A549 (cell line): ENCODE measurements around the gene FSCN2. TPM values are rescaled to one million over a fixed set of nuclear protein-coding genes. Genes with fewer than 3 reads are reported as not detected.
A peak's percentile ranks its signal among the peaks of the same experiment; 100 is the strongest.

Experiments
- ATAC-seq, 2 experiments: fragments of 200-7000 bp in 1 of 2; fragments of >200 bp in 1 of 2; cut with Nextera tagmentation in 1 of 2; cut with Tn5 transposase in 1 of 2; 3 replicates each; pipeline versions ENCODE4 v1.8.0 to v1.9.1; 2018 to 2020; ENCODE audit warnings: mild to moderate bottlenecking in 1 of 2, moderate library complexity in 1 of 2
- CTCF ChIA-PET: fragments of 300-600 bp; sonication (Branson Sonifier 250); formaldehyde crosslinking; extraction: SDS; loops from one replicate; lab custom pipeline; 2021; ENCODE audit warnings: antibody characterized with exemption, inconsistent platforms; lab: Yijun Ruan, JAX
- POLR2A ChIA-PET: fragments of 350-600 bp; formaldehyde crosslinking; extraction: SDS; loops from one replicate; lab custom pipeline; 2021; ENCODE audit warnings: antibody characterized with exemption, inconsistent platforms; lab: Yijun Ruan, JAX
- DNase-seq, 2 experiments: peaks; one replicate each; pipeline versions ENCODE4 v3.0.0 to v3.0.0-alpha.2; 2011 to 2016; ENCODE audit warnings: low read depth in 1 of 2, low spot score in 1 of 2
- FAIRE-seq: peaks from 2 replicates; lab custom pipeline; 2011; peaks lifted over from hg19 to GRCh38; lab: Jason Lieb, UNC
- H3K27ac ChIP-seq, 2 experiments: fragments of >200 bp; sonication (Bioruptor Twin); formaldehyde crosslinking; 3 replicates each; pipeline ENCODE4 v1.5.1; 2016 to 2017
- H3K4me1 ChIP-seq: fragments of >200 bp; sonication (Bioruptor Twin); formaldehyde crosslinking; 3 replicates; pipeline ENCODE4 v1.6.1; 2016
- H3K4me2 ChIP-seq: fragments of >200 bp; sonication (Bioruptor Twin); formaldehyde crosslinking; 3 replicates; pipeline ENCODE4 v1.6.1; 2016
- H3K4me3 ChIP-seq: fragments of >200 bp; sonication (Bioruptor Twin); formaldehyde crosslinking; 3 replicates; pipeline ENCODE4 v1.5.1; 2016
- H3K9me3 ChIP-seq: fragments of >200 bp; sonication (Bioruptor Twin); formaldehyde crosslinking; 3 replicates; pipeline ENCODE4 v1.6.1; 2016
- BCL3 ChIP-seq: fragments of >200 bp; sonication (Bioruptor Twin); formaldehyde crosslinking; IDR thresholded peaks from 3 replicates; pipeline ENCODE4 v1.6.1; 2016
- CBX8 ChIP-seq: fragments of 200-600 bp; sonication (generic); IDR thresholded peaks from 2 replicates; pipeline ENCODE4 v1.6.1; 2016
- E2F6 ChIP-seq: IDR thresholded peaks from 2 replicates; pipeline ENCODE4 v1.6.1; 2012; ENCODE audit warnings: low read depth, borderline replicate concordance
- ESRRA ChIP-seq: fragments of 150-350 bp; IDR thresholded peaks from 2 replicates; pipeline ENCODE4 v1.6.1; 2014; ENCODE audit warnings: mild to moderate bottlenecking, low read length, borderline replicate concordance
- FOXS1 ChIP-seq: fragments of 250-450 bp; sonication (Bioruptor Pico); IDR thresholded peaks from 2 replicates; pipeline ENCODE4 v1.5.0; 2020; ENCODE audit warnings: mild to moderate bottlenecking, moderate library complexity
- GATA3 ChIP-seq: IDR thresholded peaks from 2 replicates; pipeline ENCODE4 v1.6.1; 2012; ENCODE audit warnings: borderline replicate concordance
- HDAC2 ChIP-seq: fragments of 200-600 bp; sonication (generic); IDR thresholded peaks from 2 replicates; pipeline ENCODE4 v1.6.1; 2016
- HEYL ChIP-seq: fragments of 250-450 bp; sonication (Bioruptor Pico); IDR thresholded peaks from 2 replicates; pipeline ENCODE4 v1.8.0; 2021; ENCODE audit warnings: mild to moderate bottlenecking, moderate library complexity
- HOXA7 ChIP-seq: fragments of 250-450 bp; sonication (Bioruptor Pico); IDR thresholded peaks from 2 replicates; pipeline ENCODE4 v1.5.0; 2020; ENCODE audit warnings: mild to moderate bottlenecking, moderate library complexity
- HOXB13 ChIP-seq: fragments of 250-450 bp; sonication (Bioruptor Pico); IDR thresholded peaks from 2 replicates; pipeline ENCODE4 v1.5.0; 2020; ENCODE audit warnings: low read depth, mild to moderate bottlenecking, moderate library complexity
- HOXB5 ChIP-seq: fragments of 250-450 bp; sonication (Bioruptor Pico); IDR thresholded peaks from 2 replicates; pipeline ENCODE4 v1.5.0; 2020; ENCODE audit warnings: mild to moderate bottlenecking, moderate library complexity
- JUN ChIP-seq, 2 experiments: fragments of >200 bp; sonication (Bioruptor Twin); formaldehyde crosslinking; IDR thresholded peaks; 2 replicates in 1 of 2; 3 replicates in 1 of 2; pipeline ENCODE4 v1.6.1; 2016 to 2017
- NFE2L2 ChIP-seq: fragments of 150-350 bp; conservative IDR thresholded peaks from 2 replicates; pipeline ENCODE4 v1.6.1; 2014; ENCODE audit warnings: low read length
- PHF8 ChIP-seq: fragments of 200-600 bp; sonication (generic); IDR thresholded peaks from 2 replicates; pipeline ENCODE4 v1.6.1; 2016; ENCODE audit warnings: low read depth, mild to moderate bottlenecking, antibody characterized with exemption, moderate library complexity, borderline replicate concordance
- POLR2A ChIP-seq: IDR thresholded peaks from 2 replicates; pipeline ENCODE4 v1.6.1; 2012; ENCODE audit warnings: mild to moderate bottlenecking, low read length
- RAD21 ChIP-seq, 2 experiments: fragments of >200 bp in 1 of 2; sonication (Bioruptor Twin) in 1 of 2; formaldehyde crosslinking in 1 of 2; IDR thresholded peaks in 1 of 2; conservative IDR thresholded peaks in 1 of 2; 2 replicates in 1 of 2; 3 replicates in 1 of 2; pipeline ENCODE4 v1.6.1; 2012 to 2018; ENCODE audit warnings: inconsistent platforms in 1 of 2
- TFCP2L1 ChIP-seq: fragments of 250-450 bp; sonication (Bioruptor Pico); IDR thresholded peaks from 2 replicates; pipeline ENCODE4 v1.5.0; 2021; ENCODE audit warnings: mild to moderate bottlenecking
- WGBS: methylation state at CpG from one replicate; pipeline ENCODE4 v1.1.6; 2017; ENCODE audit errors: missing lambda C conversion rate; 5-methylcytosine and 5-hydroxymethylcytosine counted together
- polyA plus RNA-seq, 4 experiments: library from polyadenylated mRNA; depleted of rRNA in 3 of 4; stranded (reverse); fragments of >200 nt; fragmentation: RNase III in 1 of 4; extraction: RNeasy Plus Mini Kit Qiagen cat#74134 plus additional on column Dnase treatment in 1 of 4; gene quantifications; 2 replicates in 3 of 4; 3 replicates in 1 of 4; pipeline ENCODE4 v1.2.3, GENCODE V29; 2011 to 2017
- TF ChIP-seq, protein P1 (sequence below): fragments of 250-450 bp; sonication (Bioruptor Pico); IDR thresholded peaks from 2 replicates; pipeline ENCODE4 v1.5.0; 2021; ENCODE audit warnings: mild to moderate bottlenecking, moderate library complexity, borderline replicate concordance
- TF ChIP-seq, protein P2 (sequence below): IDR thresholded peaks from 2 replicates; pipeline ENCODE4 v1.6.1; 2012

Gene FSCN2
- polyA plus RNA-seq, 2 of the 4 experiments (the other 2 are of a cell fraction): 0.84 to 1.3 TPM

- Histone ChIP-seq H3K27ac (peak overlapping the region; percentile 99), H3K9me3 (no peaks in the 10 kb centered on the region), H3K4me2 (peak overlapping the region; percentile 87), H3K4me3 (peak overlapping the region; percentile 83), H3K4me1 (peaks cover 37% of the 10 kb centered on the region)
- WGBS: 1% methylated on average over 16 of the region's 64 CpGs
- FAIRE-seq (no peak), DNase-seq (peak; percentile 62 to 86), ATAC-seq (peak; percentile 31 to 46)
- ChIA-PET CTCF (interaction anchor here (0.6 to 4.7 kb wide), 6 partner anchors 12 to 117 kb away, joined by 3 to 30 read pairs (median 4); no protein-coding TSS in a partner anchor), POLR2A (interaction anchor here (0.6 to 1.9 kb wide), 8 partner anchors 20 to 121 kb away, joined by 3 to 6 read pairs (median 3); partner anchors contain the start of gene BAHCC1)
- TF ChIP-seq HOXA7: 0 out of 2 replicates have a peak, but pooled peaks have one; percentile 1
- TF ChIP-seq GATA3: peak; percentile 26; the same call in 1 of the 2 replicates
- peak; percentile 16; the same call in 1 of the 2 replicates for TF ChIP-seq POLR2A
- TF ChIP-seq, protein P1, sequence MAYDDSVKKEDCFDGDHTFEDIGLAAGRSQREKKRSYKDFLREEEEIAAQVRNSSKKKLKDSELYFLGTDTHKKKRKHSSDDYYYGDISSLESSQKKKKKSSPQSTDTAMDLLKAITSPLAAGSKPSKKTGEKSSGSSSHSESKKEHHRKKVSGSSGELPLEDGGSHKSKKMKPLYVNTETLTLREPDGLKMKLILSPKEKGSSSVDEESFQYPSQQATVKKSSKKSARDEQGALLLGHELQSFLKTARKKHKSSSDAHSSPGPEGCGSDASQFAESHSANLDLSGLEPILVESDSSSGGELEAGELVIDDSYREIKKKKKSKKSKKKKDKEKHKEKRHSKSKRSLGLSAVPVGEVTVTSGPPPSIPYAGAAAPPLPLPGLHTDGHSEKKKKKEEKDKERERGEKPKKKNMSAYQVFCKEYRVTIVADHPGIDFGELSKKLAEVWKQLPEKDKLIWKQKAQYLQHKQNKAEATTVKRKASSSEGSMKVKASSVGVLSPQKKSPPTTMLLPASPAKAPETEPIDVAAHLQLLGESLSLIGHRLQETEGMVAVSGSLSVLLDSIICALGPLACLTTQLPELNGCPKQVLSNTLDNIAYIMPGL (CRISPR knock-in tag): no peak
- peak; percentile 30; the same call in 1 of the 2 replicates for TF ChIP-seq E2F6
- peak; percentile 3; the same call in 1 of the 2 replicates for TF ChIP-seq HOXB5 (CRISPR knock-in tag)
- TF ChIP-seq, protein P2, sequence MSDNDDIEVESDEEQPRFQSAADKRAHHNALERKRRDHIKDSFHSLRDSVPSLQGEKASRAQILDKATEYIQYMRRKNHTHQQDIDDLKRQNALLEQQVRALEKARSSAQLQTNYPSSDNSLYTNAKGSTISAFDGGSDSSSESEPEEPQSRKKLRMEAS: peak; percentile 62
- peak; percentile 10; the same call in 1 of the 2 replicates for TF ChIP-seq HOXB13
- no peak for TF ChIP-seq HDAC2
- TF ChIP-seq FOXS1 (CRISPR knock-in tag): 0 out of 2 replicates have a peak, but pooled peaks have one; percentile 56
- TF ChIP-seq HEYL: no peak
- no peak for TF ChIP-seq CBX8
- TF ChIP-seq RAD21 (conservative IDR thresholded peaks at IDR 0.05 in 1 of 2, IDR thresholded peaks at IDR 0.05 in 1 of 2): no peak
- TF ChIP-seq TFCP2L1 (CRISPR knock-in tag): peak; percentile 72
Observed at GRCh38 chr17:81513753-81514488, 14.3 kb upstream of the FSCN2 start.

DNA sequence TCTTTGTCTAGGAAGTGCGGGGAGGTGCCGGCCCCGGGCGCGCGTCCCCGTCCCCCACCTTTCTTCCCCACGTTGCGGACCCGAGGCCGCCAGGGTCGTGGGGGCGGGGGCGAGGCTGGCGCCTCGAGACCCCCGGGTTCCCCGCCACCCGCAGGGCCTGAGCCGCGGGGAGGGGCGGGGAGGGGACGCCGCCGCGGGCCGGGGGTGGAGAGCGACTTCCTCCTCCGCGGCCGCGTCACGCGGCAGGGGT, 13.8 kb upstream of the FSCN2 start:
- H3K27ac ChIP-seq: peak overlapping the region; percentile 99
- H3K4me1 ChIP-seq: peaks cover 33% of the 10 kb centered on the region
- 3% methylated on average over 7 of the region's 34 CpGs for WGBS
- DNase-seq (no peak), FAIRE-seq (no peak), ATAC-seq (no peak; a peak in 1 of 6 replicates)
- TF ChIP-seq JUN (IDR thresholded peaks at IDR 0.05) (0 out of 5 replicates have a peak, but pooled peaks of 1 of the 2 experiments have one; percentile 81), ESRRA (no peak), NFE2L2 (no peak), POLR2A (0 out of 2 replicates have a peak, but pooled peaks have one; percentile 13), PHF8 (peak; percentile 29; the same call in 1 of the 2 replicates), BCL3 (0 out of 3 replicates have a peak, but pooled peaks have one; percentile 31)
- H3K9me3 ChIP-seq: no peaks in the 10 kb centered on the region
- ChIA-PET POLR2A (interaction anchor here (0.7 to 1.4 kb wide), 4 partner anchors 20 to 119 kb away, joined by 3 to 5 read pairs (median 4); partner anchors contain the start of gene BAHCC1), CTCF (interaction anchor here (0.6 to 4.7 kb wide), 3 partner anchors 12 to 86 kb away, joined by 4 to 30 read pairs (median 18); no protein-coding TSS in a partner anchor)
- peak overlapping the region; percentile 83 for H3K4me3 ChIP-seq
- H3K4me2 ChIP-seq: peak overlapping the region; percentile 87
